Activated CD4-positive, alpha-beta T cell treated with anti-CD3 and anti-CD28 coated beads, Interleukin-2, amount 50 U/mL, for 16 hours (primary cell): ENCODE data around the gene CTNNA3.

Experiments
- DNase-seq: peaks from one replicate; pipeline ENCODE4 v3.0.0-alpha.2; 2020

The CTNNA3 gene

GRCh38 chr10:66842371-66842770 is 853.6 kb downstream of the CTNNA3 start:
- DNase-seq = no peak

DNA sequence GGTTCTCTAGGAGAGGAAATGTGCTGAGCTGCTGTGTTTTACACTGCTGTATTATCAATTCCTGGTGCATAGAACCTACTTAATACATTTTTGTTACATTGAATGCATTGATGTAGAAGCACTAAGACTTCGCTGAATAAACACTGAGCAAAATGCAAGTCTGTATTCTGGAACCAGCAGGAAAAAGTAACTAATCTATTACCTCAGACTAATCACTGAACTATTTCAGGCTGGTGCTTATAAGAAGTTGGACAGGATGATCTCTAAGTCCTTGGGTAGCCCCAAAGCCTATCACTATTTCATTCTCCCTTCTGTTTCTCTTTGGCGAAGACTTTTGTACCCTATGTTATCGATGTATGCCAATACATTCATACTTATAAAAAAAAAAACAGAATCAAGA is 857.3 kb downstream of the CTNNA3 start:
- DNase-seq = no peak

- DNase-seq = no peak
Observed at GRCh38 chr10:66837990-66838389, 858.0 kb downstream of the CTNNA3 start.

- DNase-seq = no peak
Observed at GRCh38 chr10:66837335-66837734, 858.7 kb downstream of the CTNNA3 start.

DNA sequence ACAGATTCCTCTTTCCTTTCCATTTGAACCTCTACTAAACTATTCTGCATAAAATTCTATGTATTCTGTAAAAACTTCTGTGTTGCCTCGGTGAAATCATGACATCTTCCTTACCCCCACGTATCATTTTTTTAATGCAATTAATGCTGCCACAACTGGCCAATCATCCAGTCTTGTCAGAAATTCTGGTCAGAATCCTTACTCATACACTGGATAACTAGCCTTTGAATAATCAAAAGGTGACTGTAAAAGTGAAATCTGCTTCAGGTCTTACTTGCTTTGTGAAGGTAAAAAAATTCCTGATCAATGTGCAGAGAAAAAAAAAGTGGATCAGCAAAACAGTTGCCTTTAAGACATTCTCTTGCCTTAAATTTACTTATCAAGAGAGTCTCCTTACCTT is 859.2 kb downstream of the CTNNA3 start:
- no peak for DNase-seq

GRCh38 chr10:66836057-66836456 is 859.9 kb downstream of the CTNNA3 start:
- DNase-seq = no peak

- no peak for DNase-seq
Observed at GRCh38 chr10:66835400-66835799, 860.6 kb downstream of the CTNNA3 start.

DNA sequence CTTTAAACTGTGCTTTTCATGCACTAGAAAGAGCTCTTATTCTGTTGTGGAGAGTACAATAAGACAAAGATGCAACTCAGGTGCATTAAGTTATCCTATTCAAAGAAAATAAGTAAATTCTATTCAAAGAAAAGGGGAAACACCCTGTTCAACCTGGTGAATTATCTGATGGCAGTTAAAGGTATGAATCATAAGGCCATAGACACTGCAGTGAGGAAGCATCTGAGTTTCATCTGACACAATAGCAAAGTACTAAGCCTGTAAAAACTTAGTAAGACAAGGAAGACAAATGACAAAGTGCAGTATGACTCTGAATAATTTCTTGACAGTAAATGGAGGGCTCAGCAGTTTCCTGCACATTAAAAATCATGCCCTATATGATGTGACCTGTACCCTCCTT is 861.2 kb downstream of the CTNNA3 start:
- DNase-seq = peak; percentile 6

DNA sequence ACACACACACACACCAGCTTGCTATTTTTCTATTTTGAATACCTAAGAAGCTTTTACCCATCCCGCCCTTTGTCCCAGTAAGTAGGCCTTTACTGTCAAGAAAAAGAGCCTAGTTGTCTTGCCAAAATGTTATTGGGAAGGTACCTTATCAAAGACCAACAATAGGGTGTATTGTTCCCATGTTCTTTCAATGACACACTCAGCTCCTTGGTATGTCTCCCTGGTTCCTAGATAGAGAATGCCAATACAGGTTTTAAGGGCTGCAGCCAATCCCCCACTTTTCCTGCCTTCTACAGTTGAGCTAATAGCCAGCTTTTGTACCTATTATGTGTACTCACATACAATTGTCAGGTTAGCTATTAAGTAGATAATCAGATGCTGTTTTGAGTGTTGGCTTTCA is 862.1 kb downstream of the CTNNA3 start:
- DNase-seq = no peak

DNA sequence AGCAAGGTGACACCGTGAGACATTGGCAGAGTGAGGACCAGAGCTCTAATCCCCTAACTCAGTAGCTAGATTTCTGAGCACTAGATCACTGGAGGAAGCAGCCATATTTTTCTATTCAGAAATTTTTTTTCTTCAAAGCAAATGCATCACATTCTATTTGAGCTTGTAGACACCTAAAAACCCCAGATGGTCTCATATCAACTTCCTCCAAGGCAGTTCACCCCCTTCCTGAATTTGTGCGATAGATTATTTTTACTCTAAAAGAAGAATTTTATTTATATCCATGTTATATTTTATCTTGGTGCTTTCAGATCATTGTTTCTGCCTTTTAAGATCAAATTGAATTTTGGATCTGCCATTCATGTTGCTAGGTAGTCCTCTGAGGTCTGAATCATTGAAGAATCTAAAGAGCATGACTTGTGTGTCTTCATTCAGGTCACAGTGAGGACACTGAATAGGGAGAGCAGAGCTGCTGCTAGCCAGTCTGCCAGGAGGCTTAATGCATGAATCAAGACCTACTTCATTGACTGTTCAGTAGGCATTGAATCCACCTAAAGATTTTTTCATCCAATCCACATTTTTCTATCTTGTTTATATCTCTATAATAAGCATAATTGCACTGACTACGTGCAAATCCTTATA is 863.1 kb downstream of the CTNNA3 start:
- DNase-seq = no peak

GRCh38 chr10:66828957-66829356 is 867.0 kb downstream of the CTNNA3 start:
- DNase-seq = no peak

DNA sequence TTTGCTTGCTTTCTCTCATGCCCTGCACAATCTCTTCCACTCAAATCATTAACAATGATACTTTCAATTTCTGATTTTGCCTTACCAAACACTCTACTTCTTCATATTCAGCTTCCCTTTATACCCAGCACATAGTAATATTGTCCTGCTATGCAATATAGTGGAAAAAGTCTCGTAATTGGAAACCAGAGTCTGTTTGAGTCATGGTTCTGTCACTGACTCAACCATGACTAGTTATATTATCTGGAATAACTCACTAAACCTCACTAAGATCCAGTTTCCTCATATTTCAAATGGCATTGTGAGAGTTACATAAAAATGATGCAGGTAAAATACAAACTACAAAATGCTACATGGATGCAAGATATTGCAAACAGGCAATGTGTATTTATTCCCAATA is 868.6 kb downstream of the CTNNA3 start:
- no peak for DNase-seq

GRCh38 chr10:66823301-66823700 is 872.7 kb downstream of the CTNNA3 start:
- no peak for DNase-seq

- no peak for DNase-seq
Observed at GRCh38 chr10:66822801-66823200, 873.2 kb downstream of the CTNNA3 start.

GRCh38 chr10:66819691-66820090 is 876.3 kb downstream of the CTNNA3 start:
- DNase-seq = no peak

GRCh38 chr10:66813122-66813521 is 882.9 kb downstream of the CTNNA3 start:
- no peak for DNase-seq

- no peak for DNase-seq
Observed at GRCh38 chr10:66811211-66811610, 884.8 kb downstream of the CTNNA3 start.

DNA sequence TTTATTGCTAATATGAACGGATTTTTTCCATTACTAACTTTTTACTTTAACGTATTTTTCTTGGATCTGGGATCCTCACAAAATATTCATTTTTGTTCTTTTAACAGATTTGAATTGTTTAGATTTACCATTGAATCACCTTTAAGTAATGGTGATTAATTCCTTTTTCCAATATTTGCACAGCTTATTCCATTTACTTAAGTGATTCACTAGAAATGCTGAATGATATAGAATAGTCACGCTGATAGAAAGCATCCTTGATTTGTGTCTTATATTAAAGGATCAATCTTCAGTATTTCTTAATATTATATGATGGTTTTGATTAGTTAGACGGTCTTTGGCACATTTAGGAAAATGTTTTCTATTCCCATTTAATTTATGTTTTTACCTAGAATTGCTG is 886.6 kb downstream of the CTNNA3 start:
- no peak for DNase-seq

- no peak for DNase-seq
Observed at GRCh38 chr10:66805612-66806011, 890.4 kb downstream of the CTNNA3 start.

DNA sequence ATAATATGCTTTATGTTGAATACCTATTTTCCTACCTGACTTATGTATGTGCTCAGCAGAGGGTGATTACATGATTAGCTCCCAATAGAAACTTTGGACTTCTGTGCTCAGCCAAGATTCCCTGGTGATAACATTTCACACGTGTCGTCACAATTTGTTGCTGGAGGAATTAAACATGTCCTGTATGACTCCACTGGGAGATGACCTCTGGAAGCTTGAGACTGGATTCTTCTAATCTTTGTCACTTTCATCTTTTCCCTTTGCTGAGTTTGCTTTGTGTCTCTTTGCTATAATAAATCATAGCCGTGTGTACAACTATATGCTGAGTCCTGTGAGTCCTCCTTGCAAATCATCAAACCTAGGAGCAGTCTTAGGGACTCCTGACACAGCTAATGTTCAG is 891.0 kb downstream of the CTNNA3 start:
- DNase-seq = no peak

DNA sequence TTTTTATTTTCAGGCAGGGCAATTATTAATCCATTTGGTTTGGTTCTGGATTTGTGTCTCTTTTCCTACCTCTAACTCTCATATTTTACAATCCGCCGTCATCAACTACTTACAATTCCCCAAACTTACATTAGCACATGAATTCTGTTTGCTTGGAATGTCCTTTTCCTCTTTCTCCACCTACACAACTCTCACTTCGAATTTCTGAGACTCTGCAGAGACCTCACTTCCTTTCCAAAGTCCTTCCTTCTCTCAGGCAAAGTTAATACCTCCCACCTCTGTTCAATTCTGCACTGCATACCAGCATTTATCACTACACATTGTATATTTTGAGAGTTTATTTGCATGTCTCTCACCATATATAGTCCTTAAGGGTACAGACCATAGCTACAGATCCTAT is 892.8 kb downstream of the CTNNA3 start:
- no peak for DNase-seq

GRCh38 chr10:66799474-66799873 is 896.5 kb downstream of the CTNNA3 start:
- DNase-seq = no peak

DNA sequence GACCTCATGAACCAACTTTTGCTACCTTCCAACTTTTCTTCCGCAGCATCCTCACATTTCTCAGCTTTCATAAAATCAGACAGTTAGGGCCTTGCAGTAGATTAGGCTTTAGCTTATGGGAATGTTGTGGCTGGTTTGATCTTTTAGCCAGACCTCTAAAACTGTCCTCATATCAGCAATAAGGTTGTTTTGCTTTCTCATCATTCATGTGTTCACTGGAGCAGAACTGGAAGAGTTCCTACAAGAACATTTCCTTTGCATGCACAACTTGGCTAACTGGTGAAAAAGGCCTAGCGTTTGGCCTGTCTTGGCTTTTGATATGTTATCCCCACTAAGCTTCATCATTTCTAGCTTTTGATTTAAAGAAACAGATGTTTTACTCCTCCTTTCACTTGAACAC is 900.1 kb downstream of the CTNNA3 start:
- no peak for DNase-seq

DNA sequence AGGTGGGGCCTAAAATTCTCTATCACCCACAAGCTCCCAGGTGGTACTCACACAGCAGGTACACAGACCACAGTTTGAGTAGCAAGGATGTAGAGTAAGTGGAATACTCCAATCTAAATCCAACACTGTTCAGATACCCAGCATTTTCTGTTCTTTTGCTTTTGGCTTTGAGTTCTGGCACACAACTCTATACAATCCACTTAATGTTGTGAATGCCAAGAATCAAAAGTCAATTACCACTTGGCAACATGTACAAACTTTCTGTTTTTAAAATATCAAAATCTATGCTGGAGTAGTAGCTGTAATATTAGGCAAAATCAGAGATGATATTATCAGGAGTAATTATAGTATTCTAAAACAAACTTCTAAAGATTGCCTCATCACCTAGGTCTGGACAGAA is 903.6 kb downstream of the CTNNA3 start:
- DNase-seq = no peak

DNA sequence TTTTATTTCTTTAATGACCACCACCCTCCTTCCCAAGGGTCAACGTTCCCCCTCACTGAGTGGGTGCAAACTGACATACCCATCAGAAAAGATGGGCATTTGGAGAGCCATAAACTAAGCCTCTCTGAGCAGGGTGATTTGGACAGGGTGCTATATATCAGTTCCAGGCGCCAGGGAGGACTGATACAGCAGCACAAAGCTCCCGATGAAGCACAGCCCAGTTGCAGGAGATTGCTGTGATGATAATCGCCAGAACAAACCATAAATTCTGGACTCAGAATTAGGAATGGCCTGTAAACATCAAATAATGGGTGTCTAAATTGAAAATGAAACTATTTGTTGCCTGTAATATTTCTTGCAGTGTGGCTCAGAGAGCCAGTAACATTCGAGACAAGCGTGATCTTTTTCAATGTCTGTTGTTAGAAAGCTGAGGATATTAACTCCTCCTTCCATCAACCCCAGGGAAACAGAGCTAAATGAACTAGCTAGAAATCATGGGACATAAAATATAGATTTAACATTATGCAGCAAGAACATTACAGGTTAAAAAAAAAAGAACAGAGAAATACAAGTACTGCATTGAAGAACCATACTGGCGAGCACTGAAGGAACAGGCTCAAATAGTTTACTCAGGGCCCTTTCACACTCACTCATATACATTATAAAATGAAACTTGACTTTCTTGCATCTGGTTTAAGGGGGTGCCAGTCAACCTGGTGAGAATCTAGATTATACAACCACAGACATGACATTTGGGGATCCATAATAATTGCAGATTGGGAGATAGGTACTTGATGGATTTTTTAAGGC is 907.6 kb downstream of the CTNNA3 start:
- no peak for DNase-seq
